Hepatocyte (in vitro differentiated cells): ENCODE results near the gene YWHAG.

Experiments used
- CTCF ChIP-seq: fragments of 200-600 bp; sonication (generic); IDR thresholded peaks from 2 replicates; pipeline ENCODE4 v1.5.1; 2016; ENCODE audit warnings: antibody characterized with exemption, mild to moderate bottlenecking; ENCODE audit not compliant: poor library complexity
- EZH2 ChIP-seq: fragments of 200-600 bp; sonication (generic); IDR thresholded peaks from 2 replicates; pipeline ENCODE4 v1.6.1; 2016; ENCODE audit warnings: antibody characterized with exemption, mild to moderate bottlenecking, borderline replicate concordance

- no peak for TF ChIP-seq CTCF
- TF ChIP-seq EZH2 = no peak
Measured at GRCh38 chr7:76346778-76347177, 12.0 kb downstream of the YWHAG start.
